ENCODE results near the gene THAP5.
"Not testable (repeated sequence)": the region's sequence is repeated elsewhere in the genome, so short reads cannot be mapped to it uniquely, and the experiment has no call there.

Gene THAP5

DNA sequence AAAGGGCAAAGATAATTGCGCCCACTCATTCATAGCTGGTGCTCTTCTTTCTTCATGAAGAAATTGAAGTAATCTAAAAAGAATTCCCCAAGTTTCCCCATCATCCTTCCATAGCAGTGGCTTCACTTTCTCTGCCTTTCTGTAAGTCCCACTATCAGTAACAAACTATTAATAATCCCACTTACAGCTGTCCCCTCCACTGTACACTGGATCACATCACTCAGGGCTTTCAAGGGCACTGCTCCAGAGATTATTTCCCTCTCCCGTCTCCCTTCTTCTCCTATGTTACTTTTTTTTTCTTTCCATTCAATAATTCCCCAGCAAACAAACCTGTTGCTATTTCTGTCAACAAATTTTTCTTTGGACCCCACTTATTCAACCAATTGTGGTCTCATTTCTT lies 16.3 kb upstream of the THAP5 start:
- DNase-seq (ENCODE audit: low read depth in 2 of 2) = no peak

DNA sequence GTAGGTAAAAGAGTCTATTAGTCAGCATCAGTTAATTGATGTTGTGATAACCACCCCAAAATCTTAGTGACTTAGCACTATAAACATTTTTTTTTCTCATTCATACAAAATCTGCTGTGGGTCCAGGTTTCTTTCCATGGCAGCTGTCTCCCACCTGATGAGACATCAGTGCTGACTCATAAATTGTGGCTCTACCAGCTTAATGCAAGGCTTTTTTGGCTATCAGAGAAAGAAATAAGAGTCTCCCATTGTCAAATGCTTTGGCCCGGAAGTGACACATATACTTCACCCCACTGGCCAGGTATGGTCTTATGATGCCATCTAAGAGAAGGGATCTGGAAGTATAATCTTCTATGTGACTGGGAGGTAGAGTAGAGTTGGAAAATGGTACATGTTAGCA lies 14.7 kb upstream of the THAP5 start:
- no peak for DNase-seq (ENCODE audit: low read depth in 2 of 2)

DNA sequence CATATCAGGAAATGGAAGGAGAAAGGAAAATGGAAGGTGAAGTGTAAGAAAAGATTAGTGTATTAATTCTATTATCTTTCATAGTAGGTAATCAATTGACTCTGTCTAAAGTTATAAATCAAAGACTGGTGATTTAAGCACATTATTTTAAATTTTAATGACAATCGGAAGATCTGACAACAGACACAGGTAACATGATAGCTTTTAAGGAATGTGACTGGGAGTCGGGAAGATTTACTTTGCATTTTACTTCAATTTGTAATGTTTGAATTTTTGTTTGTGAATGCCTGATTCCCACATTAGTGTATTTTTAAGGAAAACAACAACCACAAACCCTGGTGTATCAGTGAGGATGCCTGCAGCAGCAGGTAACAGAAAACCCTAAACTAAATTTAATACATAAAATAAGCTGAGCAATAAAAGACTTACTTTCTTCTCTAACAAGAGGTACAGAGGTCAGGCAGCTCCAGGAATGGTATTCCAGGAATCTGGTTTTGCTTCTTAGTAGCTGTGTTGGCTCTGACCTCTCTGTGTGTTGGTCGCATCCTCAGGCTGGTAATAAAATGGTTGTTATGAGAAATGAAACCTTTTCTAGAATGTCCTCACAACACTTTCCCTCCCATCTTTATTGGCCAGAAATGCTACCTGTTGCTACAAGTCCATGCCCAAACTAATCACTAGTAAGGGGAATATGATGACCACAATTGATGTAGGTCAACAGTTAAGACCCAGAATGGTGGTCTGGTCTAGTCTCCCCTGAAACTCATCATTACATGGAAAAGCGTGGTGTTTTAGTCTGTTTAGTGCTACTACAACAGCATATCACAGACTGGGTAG lies 12.4 kb upstream of the THAP5 start:
- no peak for DNase-seq (ENCODE audit: low read depth in 2 of 2)

DNA sequence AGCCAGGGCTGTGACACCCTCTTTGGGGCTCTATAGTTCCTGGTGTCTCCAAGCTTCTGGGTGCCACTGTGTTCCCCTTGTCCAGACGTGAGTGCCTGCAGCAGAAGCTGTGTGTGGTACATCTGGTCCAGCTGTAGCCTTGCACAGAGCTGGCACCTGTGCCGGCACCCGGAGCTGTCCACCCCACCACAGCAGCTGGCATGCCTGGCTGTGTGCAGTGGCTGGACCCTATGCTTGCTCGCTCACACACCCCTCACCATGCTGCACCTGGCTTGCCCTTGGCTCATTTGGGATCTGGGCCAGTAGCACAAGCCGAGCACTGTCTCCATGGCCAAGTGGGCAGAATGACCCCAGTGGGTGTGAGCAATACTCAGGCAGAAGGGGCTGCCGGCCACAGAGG lies 10.8 kb upstream of the THAP5 start:
- DNase-seq (ENCODE audit: low read depth in 2 of 2) = no peak

DNA sequence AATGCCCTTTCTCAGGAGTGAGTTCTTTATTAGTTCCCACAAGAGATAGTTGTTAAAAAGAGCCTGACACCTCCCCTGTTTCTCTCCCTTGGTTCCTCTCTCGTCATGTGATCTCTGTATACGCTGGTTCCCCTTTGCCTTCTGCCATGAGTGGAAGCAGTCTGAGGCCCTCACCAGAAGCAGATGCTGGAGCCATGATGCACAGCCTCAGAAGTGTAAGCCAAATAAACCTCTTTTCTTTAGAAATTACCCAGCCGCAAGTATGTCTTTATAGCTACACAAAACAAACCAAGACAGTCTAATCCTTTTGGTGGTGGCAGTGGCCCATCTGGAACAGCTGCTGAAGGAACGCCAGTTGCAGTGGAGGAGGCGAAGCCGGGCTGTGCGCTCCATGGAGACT lies 9.4 kb upstream of the THAP5 start:
- no peak for DNase-seq (ENCODE audit: low read depth in 2 of 2)

DNA sequence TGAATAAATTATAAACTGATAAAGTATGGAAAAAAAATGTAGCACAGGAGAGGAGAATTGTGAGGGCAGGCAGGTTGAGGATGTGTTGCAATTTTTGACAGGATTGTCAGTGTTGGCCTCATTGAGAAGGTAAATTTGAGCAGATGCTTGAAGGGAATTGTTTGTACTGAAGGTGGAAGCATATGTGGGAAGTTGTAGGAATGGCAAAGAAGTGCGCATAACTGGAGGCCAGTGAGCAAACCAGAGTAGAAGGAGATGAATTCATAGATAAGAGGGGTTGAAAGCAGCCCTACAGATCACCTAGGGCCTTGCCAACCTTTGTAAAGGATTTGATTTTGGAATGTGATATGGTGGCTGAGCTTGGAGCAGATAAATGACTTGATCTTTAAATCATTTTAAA lies 6.6 kb upstream of the THAP5 start:
- DNase-seq (ENCODE audit: low read depth in 2 of 2) = no peak

DNA sequence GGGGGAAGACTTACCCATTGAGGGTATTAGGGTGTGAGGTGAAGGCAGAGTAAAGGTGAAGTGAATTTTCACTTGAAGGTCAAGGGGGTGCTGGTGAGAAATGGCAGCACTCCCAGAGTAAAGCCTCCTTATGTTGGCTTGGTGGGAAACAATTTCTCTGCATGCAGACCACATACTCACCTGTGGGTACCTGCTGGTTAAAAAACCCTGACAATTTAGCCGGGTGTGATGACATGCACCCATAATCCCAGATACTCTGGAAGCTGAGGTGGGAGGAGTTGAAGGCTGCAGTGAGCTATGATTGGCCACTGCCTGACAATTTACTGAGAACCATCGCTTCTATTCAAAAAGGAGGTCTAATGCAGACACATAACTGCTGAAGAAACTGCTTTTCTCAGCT lies 5.7 kb upstream of the THAP5 start:
- DNase-seq (ENCODE audit: low read depth in 2 of 2) = no peak

DNA sequence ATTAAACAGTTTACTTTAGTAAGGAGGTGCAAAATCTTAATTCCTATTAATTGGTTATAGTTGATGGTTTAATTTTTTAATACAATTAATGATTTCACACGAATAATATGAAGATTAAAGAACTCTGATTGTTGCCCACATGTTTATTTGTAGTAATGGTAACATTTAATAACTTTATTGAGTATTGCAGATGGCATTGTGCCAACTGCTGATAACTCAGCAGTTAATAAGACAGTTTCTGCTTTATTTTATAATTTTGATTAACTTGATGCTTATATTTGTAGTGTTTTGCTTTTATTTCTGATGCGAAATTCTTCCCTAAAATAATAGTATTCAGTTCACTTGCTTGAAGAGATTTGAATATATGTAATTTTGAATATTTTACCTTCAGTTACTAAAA lies 3.0 kb upstream of the THAP5 start:
- no peak for DNase-seq (ENCODE audit: low read depth in 2 of 2)

DNA sequence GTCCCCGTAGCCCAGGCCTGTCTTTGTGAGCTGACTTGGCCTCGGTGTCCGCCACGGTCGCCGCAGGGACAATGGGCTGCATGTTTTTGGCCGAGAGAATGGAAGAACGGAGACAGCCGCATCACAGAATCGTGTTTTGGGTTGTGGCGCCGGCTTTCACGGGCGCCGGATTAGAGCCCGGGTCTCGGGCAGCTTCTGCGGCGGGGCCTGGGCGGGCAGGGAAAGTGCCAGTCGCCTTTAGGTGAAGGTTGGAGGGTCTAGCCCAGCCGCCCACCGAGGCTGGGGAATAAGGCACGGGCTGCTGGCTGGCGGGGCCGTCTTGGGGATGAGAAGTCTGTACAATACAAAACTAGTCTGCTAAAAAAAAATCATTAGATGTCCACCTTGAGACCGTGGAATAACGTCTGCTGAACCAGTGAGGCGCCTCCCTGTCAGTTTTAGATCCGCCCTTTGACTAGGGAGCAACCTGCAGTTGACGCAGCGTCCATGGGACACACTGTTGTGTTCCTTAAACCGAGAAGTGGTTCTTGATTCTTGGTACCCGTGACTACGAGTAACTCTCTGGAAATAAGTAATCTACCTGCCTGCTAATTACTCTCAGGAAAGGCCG lies 745 bp upstream of the THAP5 start:
- peak; percentile 5 to 19 for DNase-seq (ENCODE audit: low read depth in 2 of 2)

DNA sequence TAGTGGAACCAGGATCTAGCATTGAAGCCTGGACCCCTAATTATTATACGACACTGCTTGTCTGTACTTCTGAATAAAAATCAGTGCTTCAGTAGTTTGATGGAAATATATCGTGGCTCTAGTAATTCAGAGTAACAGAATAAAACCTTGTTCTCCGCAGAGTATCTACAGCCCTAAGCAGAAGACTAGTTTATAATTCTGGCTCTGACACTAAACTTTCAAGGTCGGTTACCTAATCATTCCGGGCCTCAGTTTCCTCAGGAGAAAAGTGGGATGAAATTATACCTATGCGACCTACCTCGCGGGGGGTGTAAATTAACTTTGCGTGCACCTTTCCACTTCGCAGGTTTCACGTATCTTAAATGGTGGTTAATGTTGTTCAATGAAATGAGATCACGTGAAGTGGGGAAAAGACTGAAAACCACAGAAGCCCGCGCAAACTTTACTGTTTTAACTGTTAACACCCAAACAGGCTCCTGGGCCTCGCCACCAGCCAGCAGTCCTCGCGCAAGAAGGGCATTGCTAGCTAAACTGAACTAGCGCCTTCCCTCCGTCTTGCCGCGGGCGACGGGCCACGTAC lies 615 bp downstream of the THAP5 start:
- no peak for DNase-seq (ENCODE audit: low read depth in 2 of 2)

DNA sequence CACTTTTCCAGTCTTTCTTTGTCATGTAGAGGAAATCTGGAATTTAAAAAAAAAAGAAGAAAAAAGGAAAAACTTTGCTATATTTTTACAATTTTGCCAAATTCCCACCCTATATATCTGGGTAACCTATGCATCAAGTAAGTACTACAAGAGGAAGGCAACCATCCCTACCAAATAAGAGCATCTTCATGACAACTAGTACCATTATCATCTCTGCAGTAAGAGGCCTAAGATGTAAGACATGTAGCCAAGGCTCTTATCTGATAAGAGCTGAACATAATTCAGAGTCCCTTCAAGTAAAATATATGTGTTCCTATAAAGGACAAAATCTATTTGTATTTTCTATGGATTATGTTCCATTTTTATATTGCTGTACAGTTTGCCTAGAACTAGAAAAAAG lies 3.5 kb downstream of the THAP5 start:
- no peak for DNase-seq (ENCODE audit: low read depth in 2 of 2)

DNA sequence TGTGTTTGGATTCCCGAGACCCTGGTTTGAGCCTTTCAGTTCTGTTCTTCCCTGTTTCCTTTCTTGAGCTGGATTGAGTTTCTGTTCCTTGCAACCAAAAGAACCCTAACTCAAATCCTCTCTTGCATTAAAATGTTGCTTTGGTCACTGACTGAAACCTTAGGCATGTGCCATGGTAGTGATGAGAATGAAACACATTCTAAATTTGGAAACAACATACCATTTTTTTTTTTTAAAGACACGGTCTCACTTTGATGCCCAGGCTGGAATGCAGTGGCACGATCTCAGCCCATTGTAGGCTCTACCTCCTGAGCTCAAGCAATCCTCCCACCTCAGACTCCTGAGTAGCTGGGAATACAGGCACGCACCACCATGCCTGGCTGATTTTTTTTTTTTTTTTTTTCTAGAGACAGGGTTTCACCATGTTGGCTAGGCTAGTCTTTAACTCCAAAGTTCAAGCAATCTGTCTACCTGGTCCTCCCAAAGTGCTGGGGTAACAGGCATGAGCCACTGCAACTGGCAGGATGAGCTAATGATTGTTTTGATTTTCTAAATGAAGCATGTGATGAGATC lies 8.4 kb downstream of the THAP5 start:
- DNase-seq (ENCODE audit: low read depth in 2 of 2) = no peak

DNA sequence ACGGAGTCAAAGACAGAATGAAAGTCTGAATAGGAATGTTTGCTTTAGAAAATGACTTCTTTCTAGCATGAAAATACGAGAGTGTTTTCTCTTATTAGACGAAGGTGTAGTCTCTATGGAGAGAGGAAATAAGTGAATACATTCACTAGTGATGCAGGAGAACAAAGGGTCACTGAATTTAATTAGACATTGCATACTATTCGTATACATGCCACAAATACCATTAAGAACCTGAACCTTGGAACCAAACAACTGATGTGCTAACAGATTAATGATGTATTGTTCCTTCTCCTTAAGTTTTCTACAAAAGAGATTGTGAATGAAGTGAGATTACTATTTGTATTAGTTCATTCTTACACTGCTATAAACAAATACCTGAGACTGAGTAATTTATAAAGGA lies 10.3 kb downstream of the THAP5 start:
- DNase-seq (ENCODE audit: low read depth in 2 of 2) = no peak

DNA sequence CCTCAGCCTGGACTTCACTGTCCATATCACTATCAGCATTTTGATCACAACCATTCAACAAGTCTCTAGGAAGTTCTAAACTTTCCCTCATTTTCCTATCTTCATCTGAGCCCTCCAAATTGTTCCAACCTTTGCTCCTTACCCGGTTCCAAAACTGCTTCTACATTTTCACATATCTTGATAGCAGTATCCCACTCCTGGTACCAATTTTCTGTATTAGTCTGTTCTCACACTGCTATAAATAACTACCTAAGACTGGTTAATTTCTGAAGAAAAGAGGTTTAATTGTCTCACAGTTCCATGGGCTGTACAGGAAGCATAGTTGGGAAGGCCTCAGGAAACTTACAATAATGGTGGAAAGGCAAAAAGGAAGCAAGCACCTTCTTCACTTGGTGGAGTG lies 11.9 kb downstream of the THAP5 start:
- DNase-seq (ENCODE audit: low read depth in 2 of 2) = no peak

DNA sequence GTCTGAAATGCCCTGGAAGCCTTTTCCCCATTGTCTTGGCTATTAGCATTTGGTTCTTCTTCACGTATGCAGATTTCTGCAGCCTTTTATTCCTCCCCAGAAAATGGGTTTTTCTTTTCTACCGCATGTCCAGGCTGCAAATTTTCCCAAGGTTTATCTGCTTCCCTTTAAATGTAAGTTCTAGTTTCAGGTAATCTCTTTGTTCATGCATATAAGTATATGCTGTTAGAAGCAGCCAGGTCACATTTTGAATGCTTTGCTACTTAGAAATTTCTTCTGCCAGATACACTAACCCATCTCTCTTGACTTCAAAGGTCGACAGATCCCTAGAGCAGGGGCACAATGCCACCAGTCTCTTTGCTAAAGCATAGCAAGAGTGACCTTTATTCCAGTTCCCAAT lies 12.3 kb downstream of the THAP5 start:
- DNase-seq (ENCODE audit: low read depth in 2 of 2) = no peak

DNA sequence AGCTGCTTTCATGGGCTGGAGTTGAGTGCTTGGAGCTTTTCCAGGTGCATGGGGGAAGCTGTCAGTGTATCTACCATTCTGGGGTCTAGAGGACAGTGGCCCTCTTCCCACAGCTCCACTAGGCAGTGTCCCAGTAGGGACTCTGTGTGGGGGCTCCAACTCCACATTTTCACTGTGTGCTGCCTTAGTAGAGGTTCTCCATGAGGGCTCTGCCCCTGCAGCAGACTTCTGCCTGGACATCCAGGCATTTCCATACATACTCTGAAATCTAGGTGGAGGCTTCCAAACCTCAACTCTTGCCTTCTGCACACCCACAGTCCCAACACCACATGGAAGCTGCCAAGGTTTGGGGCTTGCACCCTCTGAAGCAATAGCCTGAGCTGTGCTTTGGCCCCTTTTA lies 12.8 kb downstream of the THAP5 start:
- DNase-seq (ENCODE audit: low read depth in 2 of 2) = not testable (repeated sequence)

DNA sequence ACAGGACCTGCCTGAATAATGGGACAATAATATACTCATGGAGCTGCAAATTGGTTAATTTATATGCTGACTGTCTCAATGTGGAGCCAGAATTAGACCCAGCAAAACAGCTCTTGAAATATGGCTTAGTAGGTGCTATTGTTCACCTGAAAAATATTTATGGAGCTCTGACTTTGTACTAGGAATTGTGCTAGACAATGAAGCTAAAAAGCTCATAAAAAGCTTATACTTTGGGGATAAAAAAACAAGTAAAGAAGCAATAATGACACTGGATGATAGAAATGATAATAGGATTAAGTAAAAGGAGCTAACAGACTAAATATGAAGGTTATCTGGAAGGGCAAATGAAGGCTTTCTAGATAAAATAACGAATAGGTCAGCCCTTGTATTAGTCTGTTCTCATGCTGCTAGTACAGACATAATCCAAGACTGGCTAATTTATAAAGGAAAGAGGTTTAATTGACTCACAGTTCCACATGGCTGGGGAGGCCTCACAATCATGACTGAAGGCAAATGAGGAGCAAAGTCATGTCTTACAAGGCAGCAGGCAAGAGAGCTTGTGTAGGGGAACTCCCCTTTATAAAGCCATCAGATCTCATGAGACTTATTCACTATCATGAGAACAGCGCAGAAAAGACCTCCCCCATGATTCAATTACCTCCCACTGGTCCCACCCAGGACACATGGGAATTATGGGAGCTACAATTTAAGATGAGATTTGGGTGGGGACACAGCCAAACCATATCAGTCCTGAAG lies 21.2 kb downstream of the THAP5 start:
- not testable (repeated sequence) for DNase-seq (ENCODE audit: low read depth in 2 of 2)

DNA sequence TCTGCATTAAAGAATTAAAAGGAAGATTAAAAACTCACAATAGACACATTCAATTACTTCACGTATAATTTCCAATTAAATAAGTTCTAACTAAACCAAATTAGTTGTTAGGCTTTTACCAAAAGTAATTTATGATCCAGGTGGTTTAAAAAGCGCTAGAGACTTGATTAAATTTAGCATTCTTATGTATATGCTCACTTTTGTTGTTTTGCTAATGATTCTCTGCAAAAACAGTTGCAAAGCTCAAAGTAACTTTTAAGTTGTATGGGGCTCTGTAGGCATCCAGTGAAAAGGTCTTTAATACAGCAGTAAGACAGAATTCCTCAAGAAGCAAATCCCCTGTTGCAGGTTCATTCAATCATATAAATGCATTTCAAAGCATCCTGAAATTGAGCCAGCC lies 28.0 kb downstream of the THAP5 start:
- DNase-seq (ENCODE audit: low read depth in 2 of 2) = no peak

DNA sequence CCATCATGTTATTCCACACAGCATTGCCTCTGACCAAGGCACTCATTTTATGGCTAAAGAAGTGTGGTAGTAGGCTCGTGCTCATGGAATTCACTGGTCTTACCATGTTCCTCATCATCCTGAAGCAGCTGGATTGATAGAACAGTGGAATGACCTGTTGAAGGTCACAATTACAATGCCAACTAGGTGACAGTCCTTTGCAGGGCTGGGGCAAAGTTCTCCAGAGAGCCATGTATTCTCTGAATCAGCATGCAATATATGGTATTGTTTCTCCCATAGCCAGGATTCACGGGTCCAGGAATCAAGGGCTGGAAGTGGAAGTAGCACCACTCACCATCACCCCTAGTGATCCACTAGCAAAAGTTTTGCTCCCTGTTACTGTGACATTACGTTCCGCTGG lies 30.8 kb downstream of the THAP5 start:
- DNase-seq (ENCODE audit: low read depth in 2 of 2) = not testable (repeated sequence)

DNA sequence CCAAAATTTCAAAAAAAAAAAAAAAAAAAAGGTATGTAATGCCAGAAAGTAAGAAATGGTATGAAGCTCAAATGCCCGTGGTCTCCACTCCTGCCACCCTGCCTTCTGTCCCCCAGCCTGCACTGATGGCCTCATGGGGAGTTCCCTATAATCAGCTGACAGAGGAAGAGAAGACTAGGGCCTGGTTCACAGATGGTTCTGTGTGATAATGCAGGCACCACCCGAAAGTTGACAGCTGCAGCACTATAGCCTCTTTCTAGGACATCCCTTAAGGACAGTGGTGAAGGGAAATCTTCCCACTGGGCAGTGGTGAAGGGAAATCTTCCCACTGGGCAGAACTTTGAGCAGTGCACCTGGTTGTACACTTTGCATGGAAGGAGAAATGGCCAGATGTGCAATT lies 31.3 kb downstream of the THAP5 start:
- not testable (repeated sequence) for DNase-seq (ENCODE audit: low read depth in 2 of 2)

DNA sequence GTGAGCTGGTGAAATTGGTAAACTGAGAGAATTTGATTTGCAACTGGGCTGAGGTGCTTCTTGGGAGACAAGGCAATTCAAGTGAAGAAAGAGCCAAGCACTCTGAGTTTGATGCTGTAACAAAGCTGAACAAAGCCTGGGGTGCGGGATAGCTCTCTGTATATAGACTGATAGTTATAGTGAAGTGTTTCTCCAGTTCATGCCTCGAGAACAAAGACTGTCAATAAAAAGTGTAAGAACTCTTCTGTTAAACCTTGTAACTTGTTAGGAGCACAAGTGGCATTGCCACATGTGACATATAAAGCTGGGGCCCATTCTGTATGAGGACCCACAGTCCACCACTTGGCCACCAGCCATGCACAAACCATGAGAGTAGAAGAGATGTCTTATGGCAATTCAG lies 32.3 kb downstream of the THAP5 start:
- DNase-seq (ENCODE audit: low read depth in 2 of 2) = no peak

DNA sequence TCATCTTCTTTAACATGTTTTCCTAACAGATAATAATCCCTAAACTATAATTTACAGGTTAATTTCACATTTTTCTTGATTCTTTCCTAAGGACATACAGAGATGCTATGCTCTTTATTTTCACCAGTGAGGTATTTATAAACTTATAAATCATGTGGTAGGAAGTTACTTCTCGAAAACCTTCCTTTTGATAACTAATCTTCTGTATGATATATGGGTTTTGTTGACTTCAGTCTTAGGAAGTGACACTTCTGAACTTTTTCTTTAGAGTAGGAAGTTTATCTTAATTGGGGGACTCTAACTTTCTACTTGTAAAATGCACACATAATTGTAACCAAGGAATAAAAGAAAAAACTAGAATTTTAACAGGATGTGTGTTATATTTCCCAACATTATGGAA lies 33.8 kb downstream of the THAP5 start:
- no peak for DNase-seq (ENCODE audit: low read depth in 2 of 2)
